B cell (primary cell): ENCODE data around the gene BFSP1. TPM values are rescaled to one million over a fixed set of nuclear protein-coding genes. Genes with fewer than 3 reads are reported as not detected.

Experiments used
- ATAC-seq: fragments of 200-7000 bp; cut with Tn5 transposase; one replicate; pipeline ENCODE4 v1.10.0; 2021; ENCODE audit warnings: low read depth, mild to moderate bottlenecking, moderate number of reproducible peaks, moderate library complexity
- CTCF ChIA-PET: fragments of 350-600 bp; sonication (Branson Sonifier 250); formaldehyde crosslinking; loops from one replicate; lab custom pipeline; 2021; ENCODE audit warnings: antibody characterized with exemption, inconsistent platforms; lab: Charles Lee
- POLR2A ChIA-PET: fragments of 350-600 bp; sonication (Branson Sonifier 250); formaldehyde crosslinking; loops from one replicate; lab custom pipeline; 2021; ENCODE audit warnings: antibody characterized with exemption; lab: Charles Lee
- DNase-seq: peaks from one replicate; pipeline ENCODE4 v3.0.0; 2013
- H2AFZ ChIP-seq: 2 replicates; pipeline ENCODE4 v1.6.1; 2012; ENCODE audit warnings: mild to moderate bottlenecking, low read depth, low read length; ENCODE audit not compliant: insufficient read depth, poor library complexity, severe bottlenecking
- H3K27ac ChIP-seq, 2 donors: 1 replicate in 1 of 2; 2 replicates in 1 of 2; pipeline ENCODE4 v1.5.1; 2012 to 2013; ENCODE audit warnings: low read length in 2 of 2, mild to moderate bottlenecking in 2 of 2, moderate library complexity in 1 of 2
- H3K27me3 ChIP-seq, 4 experiments: fragments of 200-600 bp in 1 of 4; sonication (generic) in 1 of 4; replicated peaks in 1 of 4; 1 replicate in 2 of 4; 2 replicates in 2 of 4; pipeline versions ENCODE4 v1.6.1 to v1.7.0; 2013 to 2016; ENCODE audit warnings: low read length in 3 of 4, mild to moderate bottlenecking in 2 of 4, mixed read lengths in 1 of 4, moderate library complexity in 1 of 4; ENCODE audit not compliant: insufficient read depth in 4 of 4, control insufficient read depth in 3 of 4; ENCODE audit errors: control extremely low read depth in 1 of 4
- H3K36me3 ChIP-seq, 2 experiments: replicated peaks in 1 of 2; 1 replicate in 1 of 2; 2 replicates in 1 of 2; pipeline versions ENCODE4 v1.6.1 to v1.7.1; 2013; ENCODE audit warnings: low read length in 1 of 2; ENCODE audit not compliant: insufficient read depth in 2 of 2, control insufficient read depth in 1 of 2; ENCODE audit errors: control extremely low read depth in 1 of 2, extremely low read depth in 1 of 2
- H3K4me1 ChIP-seq, 2 donors: fragments of 200-600 bp in 1 of 2; sonication (generic) in 1 of 2; 1 replicate in 1 of 2; 2 replicates in 1 of 2; pipeline versions ENCODE4 v1.5.1 to v1.6.1; 2013 to 2017; ENCODE audit warnings: low read length in 2 of 2; ENCODE audit not compliant: control insufficient read depth in 2 of 2, insufficient read depth in 2 of 2
- H3K4me2 ChIP-seq: replicated peaks from 2 replicates; pipeline ENCODE3; 2012; ENCODE audit warnings: mild to moderate bottlenecking, low read depth, low read length; ENCODE audit not compliant: poor library complexity, severe bottlenecking
- H3K4me3 ChIP-seq, 5 experiments: fragments of 200-600 bp in 1 of 5; sonication (generic) in 1 of 5; 1 replicate in 3 of 5; 2 replicates in 2 of 5; pipeline versions ENCODE4 v1.5.1 to v1.7.0; 2011 to 2016; ENCODE audit warnings: low read length in 4 of 5, mild to moderate bottlenecking in 4 of 5, low read depth in 2 of 5, control low read depth in 1 of 5, moderate library complexity in 1 of 5; ENCODE audit not compliant: insufficient read depth in 1 of 5; ENCODE audit errors: control extremely low read depth in 1 of 5, extremely low read depth in 1 of 5
- H3K79me2 ChIP-seq: fragments of 200-600 bp; sonication (generic); one replicate; pipeline ENCODE4 v1.6.0; 2016; ENCODE audit warnings: low read length; ENCODE audit not compliant: control insufficient read depth, insufficient read depth
- H3K9ac ChIP-seq: fragments of 200-600 bp; sonication (generic); 2 replicates; pipeline ENCODE4 v1.6.1; 2017; ENCODE audit warnings: mild to moderate bottlenecking, low read length, moderate library complexity
- H3K9me3 ChIP-seq, 3 donors: one replicate each; pipeline versions ENCODE4 v1.6.1 to v1.7.1; 2013; ENCODE audit warnings: low read length in 2 of 3; ENCODE audit not compliant: control insufficient read depth in 2 of 3, insufficient read depth in 1 of 3; ENCODE audit errors: control extremely low read depth in 1 of 3
- H4K20me1 ChIP-seq: 2 replicates; pipeline ENCODE4 v1.6.0; 2012; ENCODE audit warnings: mild to moderate bottlenecking, low read length; ENCODE audit not compliant: insufficient read depth, control insufficient read depth, poor library complexity, severe bottlenecking
- H3K27ac Mint-ChIP-seq: one replicate; pipeline ENCODE4 v1.8.0; 2021; ENCODE audit warnings: mixed read lengths
- H3K27me3 Mint-ChIP-seq: one replicate; pipeline ENCODE4 v1.8.0; 2021; ENCODE audit warnings: mixed read lengths
- H3K4me1 Mint-ChIP-seq: one replicate; pipeline ENCODE4 v1.8.0; 2021; ENCODE audit warnings: mixed read lengths
- H3K4me3 Mint-ChIP-seq: one replicate; pipeline ENCODE4 v1.8.0; 2021; ENCODE audit warnings: mixed read lengths
- H3K9me3 Mint-ChIP-seq: one replicate; pipeline ENCODE4 v1.8.0; 2022; ENCODE audit warnings: mixed read lengths; ENCODE audit not compliant: insufficient read depth
- CTCF ChIP-seq: fragments of 200-600 bp; IDR thresholded peaks from one replicate; pipeline ENCODE4 v1.8.0; 2022; ENCODE audit warnings: antibody characterized with exemption, mild to moderate bottlenecking
- EZH2 ChIP-seq: IDR thresholded peaks from 2 replicates; pipeline ENCODE4 v1.6.1; 2012; ENCODE audit warnings: borderline replicate concordance, low read depth, mild to moderate bottlenecking, moderate library complexity, low read length; ENCODE audit not compliant: insufficient read depth, poor library complexity, severe bottlenecking
- WGBS: methylation state at CpG from one replicate; pipeline ENCODE4 v1.1.5; 2013; ENCODE audit warnings: missing lambda C conversion rate; ENCODE audit not compliant: insufficient coverage; 5-methylcytosine and 5-hydroxymethylcytosine counted together
- intact Hi-C: fragments of 100-400 bp; cut with micrococcal nuclease; formaldehyde crosslinking; loops from one replicate; pipeline ENCODE4 v1.10.0; 2022
- polyA plus RNA-seq: library from polyadenylated mRNA; depleted of rRNA; stranded (reverse); fragments of >200 nt; gene quantifications from 2 replicates; pipeline ENCODE4 v1.2.3, GENCODE V29; 2012
- total RNA-seq, 2 donors: library from RNA; stranded (reverse); fragments of 120-200 nt in 1 of 2; gene quantifications; 1 replicate in 1 of 2; 2 replicates in 1 of 2; pipeline versions ENCODE4 v1.2.3 to v1.2.4, GENCODE V29; 2013 to 2022

BFSP1 gene
- total and polyA plus RNA-seq, 2 donors (not counting 1 experiment from before 2014, with no cell fraction given): not detected

- Mint-ChIP-seq H3K4me3 (no peak overlapping the region), H3K9me3 (peaks cover 3% of the 10 kb centered on the region), H3K27ac (no peak overlapping the region), H3K27me3 (peaks cover 25% of the 10 kb centered on the region), H3K4me1 (no peaks in the 10 kb centered on the region)
- peaks cover 0 to 7% (median 0%) of the 10 kb centered on the region in 4 experiments for H3K27me3 ChIP-seq
- POLR2A ChIA-PET: no interaction called here
- no peak overlapping the region for H3K9ac ChIP-seq
- intact Hi-C loops: no loop called here
- H3K27ac ChIP-seq: no peak overlapping the region
- ATAC-seq (no peak), DNase-seq (no peak)
- peaks cover 0 to 8% (median 0%) of the 10 kb centered on the region in 3 donors for H3K9me3 ChIP-seq
- no peak overlapping the region for H3K4me3 ChIP-seq
- H4K20me1 ChIP-seq: no peaks in the 10 kb centered on the region
- H2AFZ ChIP-seq: no peak overlapping the region
- no peaks in the 10 kb centered on the region for H3K4me1 ChIP-seq
- no peak overlapping the region for H3K4me2 ChIP-seq
- H3K36me3 ChIP-seq: no peaks in the 10 kb centered on the region
- 88% methylated on average over 11 of the region's 13 CpGs for WGBS
- no peaks in the 10 kb centered on the region for H3K79me2 ChIP-seq
- CTCF ChIA-PET: interaction anchor here (1.3 kb wide), 1 partner anchor 10 kb away, joined by 3 read pairs; no protein-coding TSS in a partner anchor
- TF ChIP-seq CTCF (no peak), EZH2 (no peak)
Measured at GRCh38 chr20:17445543-17445942, 85.6 kb downstream of the BFSP1 start.

- ATAC-seq (no peak), DNase-seq (no peak)
- no peak overlapping the region for H3K27ac Mint-ChIP-seq
- Histone ChIP-seq H2AFZ (no peak overlapping the region), H3K9me3 (peaks cover 0 to 8% (median 0%) of the 10 kb centered on the region in 3 donors), H3K27me3 (peaks cover 0 to 7% (median 0%) of the 10 kb centered on the region in 4 experiments), H3K4me3 (no peak overlapping the region), H3K9ac (no peak overlapping the region), H4K20me1 (no peaks in the 10 kb centered on the region), H3K27ac (no peak overlapping the region), H3K79me2 (no peaks in the 10 kb centered on the region), H3K4me1 (no peaks in the 10 kb centered on the region), H3K4me2 (no peak overlapping the region), H3K36me3 (no peaks in the 10 kb centered on the region)
- ChIA-PET POLR2A (no interaction called here), CTCF (interaction anchor here (1.3 to 2.0 kb wide), 2 partner anchors 11 to 13 kb away, joined by 3 to 5 read pairs; no protein-coding TSS in a partner anchor)
- H3K9me3 Mint-ChIP-seq: peaks cover 3% of the 10 kb centered on the region
- intact Hi-C loops: no loop called here
- no CpG with 5 or more reads among the region's 2 CpGs for WGBS
- peaks cover 25% of the 10 kb centered on the region for H3K27me3 Mint-ChIP-seq
- TF ChIP-seq CTCF: no peak
- TF ChIP-seq EZH2: no peak
- no peaks in the 10 kb centered on the region for H3K4me1 Mint-ChIP-seq
- H3K4me3 Mint-ChIP-seq: no peak overlapping the region
Measured at GRCh38 chr20:17444091-17444490, 87.1 kb downstream of the BFSP1 start.

Other genes starting within 250 kb of the BFSP1 start
- gene DSTN, start 38.7 kb upstream of the BFSP1 start, total RNA-seq: 12.9 and 13.4 TPM in 2 replicates
- 6.6 and 8.7 TPM in 2 replicates for gene DSTN, start 38.7 kb upstream of the BFSP1 start, polyA plus RNA-seq
- 27.5 and 29.1 TPM in 2 replicates for gene RRBP1, start 150.9 kb upstream of the BFSP1 start, total RNA-seq
- 10.9 and 18.9 TPM in 2 replicates for gene RRBP1, start 150.9 kb upstream of the BFSP1 start, polyA plus RNA-seq
- not detected in 2 replicates for gene BANF2, start 168.6 kb upstream of the BFSP1 start, total RNA-seq
- gene BANF2, start 168.6 kb upstream of the BFSP1 start, polyA plus RNA-seq: not detected in 2 replicates